Right ventricle myocardium superior (tissue), 1 donor: Measurements from ENCODE around the gene PRKN. TPM values are rescaled to one million over a fixed set of nuclear protein-coding genes. Genes with fewer than 3 reads are reported as not detected.

Experiments used
- ATAC-seq: fragments of 200-7000 bp; cut with Tn5 transposase; one replicate; pipeline ENCODE4 v1.9.1; 2020; ENCODE audit warnings: mild to moderate bottlenecking; ENCODE audit not compliant: poor library complexity
- DNase-seq: peaks from one replicate; pipeline ENCODE4 v3.0.0-alpha.2; 2020
- intact Hi-C: fragments of 100-400 bp; cut with DNase I; formaldehyde crosslinking; loops from one replicate; pipeline ENCODE4 v1.11.2; 2022
- total RNA-seq: library from RNA; stranded (reverse); fragmentation: NEBNext Ultra II Directional; extraction: Animal tissue kit (Norgen Biotek cat#: 25700); gene quantifications from one replicate; pipeline ENCODE4 v1.2.1, GENCODE V29; 2021
- donor health status: DM: no; HTN: yes; CAD: no; lungs with severe emphysema.

The PRKN gene
- total RNA-seq, 1 donor from 2014 or later, result 20.6 TPM

- ATAC-seq (no peak), DNase-seq (no peak)
- intact Hi-C loops, result no loop called here
These were observed 413.5 kb downstream of the PRKN start for GRCh38 chr6:162313922-162314660.

- intact Hi-C loops, result no loop called here
- DNase-seq, result no peak
- ATAC-seq, result no peak
These were observed 419.7 kb downstream of the PRKN start for GRCh38 chr6:162307865-162308264.

DNA sequence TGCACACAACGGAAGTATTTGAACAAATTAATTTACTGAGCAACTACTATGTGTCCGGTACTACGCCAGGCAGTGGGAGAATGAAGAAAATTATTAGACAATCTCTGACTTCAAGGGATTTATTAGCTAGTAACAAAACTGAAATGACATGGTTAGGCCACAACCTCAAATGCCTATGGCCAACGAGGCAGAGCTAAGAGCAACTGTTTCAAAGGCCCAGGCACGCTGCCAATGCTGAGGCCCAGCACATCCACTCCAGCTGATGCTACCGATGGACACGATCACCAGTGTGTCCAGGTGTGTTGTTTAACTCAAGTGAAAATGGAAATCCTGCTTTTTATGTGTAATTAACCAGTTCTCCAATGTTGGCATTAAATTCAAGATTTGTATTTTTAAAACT is 420.9 kb downstream of the PRKN start:
- ATAC-seq, result no peak

GRCh38 chr6:162301128-162301527 is 426.4 kb downstream of the PRKN start:
- ATAC-seq (no peak), DNase-seq (no peak)
- intact Hi-C loops, result no loop called here

More for the DNA sequence above, 420.9 kb downstream of the PRKN start:
- DNase-seq, result no peak
- intact Hi-C loops, result no loop called here

DNA sequence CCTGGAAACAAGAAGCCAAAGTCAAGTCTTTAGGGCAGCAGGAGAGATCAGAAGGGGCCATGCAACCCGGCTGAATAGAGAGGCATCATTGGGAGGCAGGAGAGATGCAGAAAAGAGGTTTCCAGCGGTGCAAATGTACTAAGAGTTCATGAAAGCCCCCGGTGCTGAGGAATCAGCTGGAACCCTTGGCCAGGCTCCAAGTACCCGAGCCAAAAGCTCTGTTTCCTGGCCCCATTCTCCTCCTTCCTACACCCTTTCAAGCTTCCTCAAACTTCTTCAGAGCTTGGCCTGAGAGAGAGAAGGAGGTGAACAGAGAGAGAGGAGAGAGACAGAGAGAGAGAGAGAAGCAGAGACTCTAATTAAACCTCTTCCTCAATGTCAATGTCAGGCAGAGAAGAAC is 433.5 kb downstream of the PRKN start:
- DNase-seq (peak; percentile 44), ATAC-seq (no peak)
- intact Hi-C loops, result no loop called here

DNA sequence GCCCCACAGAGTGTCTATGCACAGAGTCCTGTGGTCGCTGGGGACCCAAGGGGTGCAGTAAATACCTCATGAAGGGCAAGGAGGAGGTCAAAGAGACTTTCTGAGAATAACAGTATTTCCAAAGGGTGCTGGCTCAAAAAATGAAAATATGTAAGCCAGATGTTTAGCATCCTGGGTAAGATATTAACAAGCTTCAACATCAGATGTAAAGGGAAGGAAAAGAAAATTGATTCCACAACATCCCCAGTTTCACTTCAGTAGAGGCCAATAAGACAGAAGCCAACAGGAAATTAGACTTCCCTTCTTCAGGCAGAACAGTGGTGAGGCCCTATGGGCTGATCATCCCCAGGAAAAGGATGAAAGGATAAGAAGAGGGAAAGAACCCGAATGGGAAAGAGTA is 434.7 kb downstream of the PRKN start:
- intact Hi-C loops, result no loop called here
- ATAC-seq (no peak), DNase-seq (no peak)

- intact Hi-C loops, result no loop called here
- no peak for DNase-seq
- no peak for ATAC-seq
These were observed 436.6 kb downstream of the PRKN start for GRCh38 chr6:162290846-162291465.

DNA sequence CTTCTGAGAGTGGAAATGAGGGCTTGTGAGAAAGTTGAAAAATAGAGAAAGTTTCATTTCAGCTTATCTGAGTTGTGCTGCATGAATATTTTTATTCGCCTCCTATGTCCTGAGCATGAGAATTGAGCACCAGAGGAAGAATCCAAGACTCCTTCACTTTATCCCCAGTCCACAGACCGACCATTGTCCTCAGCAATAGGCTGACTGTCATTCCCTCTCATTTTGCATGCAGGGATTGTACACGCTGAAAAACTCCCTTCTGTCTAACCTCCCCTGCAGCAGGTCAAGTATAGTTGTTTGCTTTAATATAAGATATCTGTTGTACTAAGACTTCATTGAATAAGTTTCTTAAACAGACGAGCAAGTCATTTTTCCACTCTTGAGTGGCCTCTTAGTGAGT is 437.6 kb downstream of the PRKN start:
- ATAC-seq, result no peak
- DNase-seq, result no peak
- intact Hi-C loops, result no loop called here

DNA sequence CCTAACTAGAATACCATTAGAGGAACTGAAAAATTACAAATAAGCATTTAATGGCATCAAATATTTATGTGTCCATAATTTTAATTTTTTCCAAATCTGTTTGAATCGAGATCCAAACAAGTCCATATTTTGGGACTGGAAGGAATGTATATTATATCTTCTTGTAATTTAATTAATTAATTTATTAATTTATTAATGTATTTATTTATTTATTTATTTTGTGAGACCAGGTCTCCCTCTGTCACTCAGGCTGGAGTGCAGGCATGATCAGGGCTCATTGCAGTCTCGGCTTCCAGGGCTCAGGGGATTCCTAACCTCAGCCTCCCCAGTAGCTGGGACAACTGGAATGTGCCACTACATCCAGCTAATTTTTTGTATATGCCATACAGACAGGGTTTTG is 453.6 kb downstream of the PRKN start:
- DNase-seq (no peak), ATAC-seq (no peak)
- intact Hi-C loops, result no loop called here

GRCh38 chr6:162271922-162272321 is 455.6 kb downstream of the PRKN start:
- intact Hi-C loops, result no loop called here
- no peak for ATAC-seq

GRCh38 chr6:162270966-162271365 is 456.6 kb downstream of the PRKN start:
- intact Hi-C loops, result no loop called here
- DNase-seq, result no peak

More at GRCh38 chr6:162271922-162272321, 455.6 kb downstream of the PRKN start:
- no peak for DNase-seq

DNA sequence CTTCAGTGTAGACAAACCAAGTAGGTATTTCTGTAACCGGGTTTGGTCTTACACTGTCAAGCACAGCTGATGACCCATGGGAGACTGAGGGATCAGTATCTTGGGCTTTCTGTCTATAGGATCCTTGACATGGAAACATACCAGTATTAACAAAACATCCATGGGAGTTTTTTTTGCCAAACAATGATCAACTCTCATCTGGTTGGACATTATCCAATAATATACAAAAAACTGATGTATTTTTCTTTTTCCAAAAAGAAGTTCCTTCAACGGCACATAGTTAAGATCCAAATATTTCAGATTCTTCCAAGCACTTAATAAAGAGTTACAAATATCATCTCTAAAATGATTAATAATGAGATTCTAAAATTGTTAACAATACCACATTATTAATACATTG is 459.9 kb downstream of the PRKN start:
- ATAC-seq (no peak), DNase-seq (no peak)
- intact Hi-C loops, result no loop called here

More at GRCh38 chr6:162270966-162271365, 456.6 kb downstream of the PRKN start:
- no peak for ATAC-seq

- intact Hi-C loops, result no loop called here
- no peak for DNase-seq
- ATAC-seq, result peak; percentile 48
These were observed 460.4 kb downstream of the PRKN start for GRCh38 chr6:162267126-162267525.

- intact Hi-C loops, result no loop called here
- DNase-seq (no peak), ATAC-seq (no peak)
These were observed 463.0 kb downstream of the PRKN start for GRCh38 chr6:162264581-162264980.

- no peak for DNase-seq
- ATAC-seq, result no peak
- intact Hi-C loops, result no loop called here
These were observed 464.9 kb downstream of the PRKN start for GRCh38 chr6:162262466-162263196.

DNA sequence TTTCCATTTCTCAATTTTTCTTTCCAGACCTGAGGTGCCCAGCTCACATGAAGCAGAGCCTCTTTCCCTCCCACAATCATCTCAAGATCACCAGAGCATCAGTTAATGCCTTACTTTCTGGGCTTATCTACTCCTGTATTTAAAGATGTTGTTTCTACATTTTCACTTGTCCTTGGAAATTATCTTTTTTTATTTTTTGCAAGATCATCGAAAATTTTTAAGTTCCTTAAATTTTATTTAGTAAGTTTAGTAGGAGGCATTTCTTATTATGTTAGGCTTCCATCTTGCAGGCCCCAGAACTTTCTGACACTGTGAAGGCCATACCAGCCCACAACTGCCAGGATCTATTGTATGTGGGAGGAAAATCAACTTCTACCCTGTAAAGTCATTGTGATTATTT is 466.0 kb downstream of the PRKN start:
- intact Hi-C loops, result no loop called here
- no peak for DNase-seq
- ATAC-seq, result no peak

DNA sequence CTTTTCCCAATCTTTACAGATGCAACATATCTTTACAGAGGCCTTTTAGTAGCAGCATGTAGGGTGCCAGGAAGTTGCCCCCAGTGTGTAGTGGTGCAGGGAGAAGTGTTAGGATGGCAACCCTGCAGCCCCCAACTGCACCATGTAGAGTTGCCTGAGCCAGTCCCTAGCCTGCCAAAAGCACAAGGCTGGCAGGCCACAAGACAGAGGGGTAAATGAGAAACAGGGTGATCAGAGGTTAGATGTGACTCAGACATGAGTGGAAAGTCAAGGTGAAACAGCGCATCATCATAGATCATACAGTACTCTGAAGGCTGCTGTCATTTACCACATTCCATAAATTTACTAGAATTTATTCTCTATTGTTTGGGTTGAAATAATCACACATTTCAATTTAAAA is 467.5 kb downstream of the PRKN start:
- DNase-seq (no peak), ATAC-seq (no peak)
- intact Hi-C loops, result no loop called here

DNA sequence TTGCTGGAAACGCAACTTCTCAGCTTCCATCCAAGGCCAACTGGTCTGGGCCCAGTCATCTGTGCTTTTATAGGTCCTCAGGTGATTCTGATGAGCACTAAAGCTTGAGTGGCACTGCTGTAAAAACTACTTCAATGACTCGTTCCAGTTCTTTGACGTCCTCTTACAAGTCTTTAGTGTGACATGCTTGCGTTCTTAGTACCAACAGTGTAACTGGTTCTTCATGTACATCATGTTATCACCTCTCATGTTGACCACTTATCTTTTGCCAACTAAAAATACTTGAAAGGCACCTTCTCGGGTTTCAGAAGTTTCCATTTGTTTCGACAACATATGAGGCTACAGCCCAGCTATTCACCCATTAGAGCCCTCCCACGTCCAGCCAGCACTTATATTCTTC is 468.9 kb downstream of the PRKN start:
- intact Hi-C loops, result no loop called here
- ATAC-seq (peak; percentile 68), DNase-seq (no peak)

- intact Hi-C loops, result no loop called here
- ATAC-seq, result no peak
These were observed 471.2 kb downstream of the PRKN start for GRCh38 chr6:162256361-162256760.

DNA sequence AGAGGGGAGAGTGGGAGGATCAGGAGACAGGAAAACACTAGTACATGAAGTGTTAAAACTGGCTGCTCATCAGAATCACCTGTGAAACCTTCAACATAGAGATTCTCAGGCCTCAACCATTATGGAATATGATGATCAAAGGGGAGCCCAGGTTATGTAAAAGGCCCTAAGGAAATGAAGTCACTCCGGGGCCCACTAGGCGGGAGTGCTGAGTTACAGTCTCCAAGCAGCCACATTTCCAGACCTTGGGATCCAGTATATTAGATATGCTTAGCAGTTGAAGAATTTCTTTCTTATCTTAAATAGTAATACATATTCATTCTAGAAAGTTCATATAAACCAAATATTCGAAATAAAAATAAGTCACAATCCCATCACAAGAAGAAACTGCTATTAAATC is 476.3 kb downstream of the PRKN start:
- intact Hi-C loops, result no loop called here
- DNase-seq (no peak), ATAC-seq (no peak)

More at GRCh38 chr6:162256361-162256760, 471.2 kb downstream of the PRKN start:
- no peak for DNase-seq
